HCT116 (cell line): ENCODE results near the gene OR2T10. TPM values are rescaled to one million over a fixed set of nuclear protein-coding genes. Genes with fewer than 3 reads are reported as not detected.

Experiments
- ATAC-seq: fragments of 200-7000 bp; cut with Tn5 transposase; 2 replicates; pipeline ENCODE4 v1.9.1; 2020; ENCODE audit warnings: mild to moderate bottlenecking, moderate library complexity
- BruUV-seq: library from RNA; stranded (reverse); fragments of 400-500 nt; replicated peaks from 2 replicates; lab custom pipeline; 2021; lab: Mats Ljungman, UMichigan
- CTCF ChIA-PET: fragments of 300-600 bp; sonication (Branson Sonifier 250); formaldehyde crosslinking; loops from one replicate; lab custom pipeline; 2021; ENCODE audit warnings: antibody characterized with exemption; lab: Charles Lee
- POLR2A ChIA-PET: fragments of 300-600, 350-600 bp; sonication (Branson Sonifier 250); formaldehyde crosslinking; loops from one replicate; lab custom pipeline; 2021; ENCODE audit warnings: antibody characterized with exemption; lab: Charles Lee
- RAD21 ChIA-PET, 2 experiments: fragments of 300-600 bp; sonication (Branson Sonifier 250); formaldehyde crosslinking; loops; one replicate each; lab custom pipeline; 2023; ENCODE audit warnings: low total read pairs in 2 of 2; ENCODE audit not compliant: uncharacterized antibody in 2 of 2, unreplicated experiment in 2 of 2, low non-redundant PET in 1 of 2; lab: Charles Lee
- DNase-seq: peaks from one replicate; pipeline ENCODE4 v3.0.0-alpha.2; 2010; ENCODE audit warnings: low read depth, low spot score
- H2AFZ ChIP-seq: fragments of 200-600 bp; shearing (Covaris generic), sonication (generic); 2 replicates; pipeline ENCODE4 v1.6.1; 2017; ENCODE audit warnings: low read depth, mixed run types, mixed read lengths, antibody characterized with exemption, low read length; ENCODE audit not compliant: poor library complexity, severe bottlenecking
- H3K27ac ChIP-seq: 2 replicates; pipeline ENCODE4 v1.5.1; 2012; ENCODE audit warnings: low read depth, low read length
- H3K27me3 ChIP-seq: fragments of 200-600 bp; sonication (generic); 2 replicates; pipeline ENCODE4 v1.6.1; 2016; ENCODE audit warnings: mixed run types, low read length, mixed read lengths; ENCODE audit not compliant: insufficient read depth
- H3K36me3 ChIP-seq, 2 experiments: fragments of 200-500 bp in 1 of 2; fragments of 200-600 bp in 1 of 2; sonication (Bioruptor generic) in 1 of 2; sonication (generic) in 1 of 2; 2 replicates each; pipeline versions ENCODE4 v1.5.1 to v1.6.1; 2014 to 2016; ENCODE audit warnings: low read length in 2 of 2, inconsistent platforms in 1 of 2, mixed read lengths in 1 of 2, mixed run types in 1 of 2; ENCODE audit not compliant: insufficient read depth in 2 of 2, control insufficient read depth in 1 of 2
- H3K4me1 ChIP-seq, 2 experiments: fragments of 200-600 bp in 1 of 2; sonication (generic) in 1 of 2; 2 replicates each; pipeline versions ENCODE4 v1.5.1 to v1.6.1; 2012 to 2017; ENCODE audit warnings: low read length in 2 of 2, inconsistent platforms in 1 of 2, mild to moderate bottlenecking in 1 of 2, mixed read lengths in 1 of 2, mixed run types in 1 of 2, moderate library complexity in 1 of 2; ENCODE audit not compliant: insufficient read depth in 2 of 2, control insufficient read depth in 1 of 2
- H3K4me2 ChIP-seq: fragments of 200-600 bp; sonication (generic); 2 replicates; pipeline ENCODE4 v1.6.1; 2017; ENCODE audit warnings: mixed run types, low read length, mixed read lengths
- H3K4me3 ChIP-seq, 2 experiments: fragments of 200-600 bp in 1 of 2; sonication (generic) in 1 of 2; replicated peaks in 1 of 2; 2 replicates each; pipeline ENCODE4 v1.5.1; 2011 to 2016; ENCODE audit warnings: low read length in 2 of 2, control low read depth in 1 of 2, low read depth in 1 of 2, mild to moderate bottlenecking in 1 of 2, mixed read lengths in 1 of 2, mixed run types in 1 of 2
- H3K79me2 ChIP-seq: fragments of 200-600 bp; sonication (generic); 2 replicates; pipeline ENCODE4 v1.6.1; 2017; ENCODE audit warnings: mild to moderate bottlenecking, mixed run types, low read length, moderate library complexity, mixed read lengths; ENCODE audit not compliant: insufficient read depth
- H3K9ac ChIP-seq: fragments of 200-600 bp; sonication (generic); 2 replicates; pipeline ENCODE4 v1.6.1; 2016; ENCODE audit warnings: low read length, mixed read lengths
- H3K9me2 ChIP-seq: fragments of 200-600 bp; sonication (generic), shearing (Covaris generic); 2 replicates; pipeline ENCODE4 v1.6.1; 2017; ENCODE audit warnings: mixed run types, mild to moderate bottlenecking, moderate library complexity; ENCODE audit not compliant: insufficient read depth
- H3K9me3 ChIP-seq, 2 experiments: fragments of 200-500 bp in 1 of 2; fragments of 200-600 bp in 1 of 2; sonication (Bioruptor generic) in 1 of 2; sonication (generic) in 1 of 2; 2 replicates each; pipeline ENCODE4 v1.6.1; 2014 to 2017; ENCODE audit warnings: low read length in 2 of 2, mixed read lengths in 2 of 2, inconsistent platforms in 1 of 2, low read depth in 1 of 2, mild to moderate bottlenecking in 1 of 2, mixed run types in 1 of 2, moderate library complexity in 1 of 2; ENCODE audit not compliant: control insufficient read depth in 1 of 2, insufficient read depth in 1 of 2
- H4K20me1 ChIP-seq: fragments of 200-600 bp; sonication (generic), shearing (Covaris generic); 2 replicates; pipeline ENCODE4 v1.6.1; 2017; ENCODE audit warnings: mixed run types, mild to moderate bottlenecking, moderate library complexity; ENCODE audit not compliant: insufficient read depth
- CBX3 ChIP-seq: IDR thresholded peaks from 2 replicates; pipeline ENCODE4 v1.6.1; 2012; ENCODE audit warnings: low read depth
- CEBPB ChIP-seq: IDR thresholded peaks from 2 replicates; pipeline ENCODE4 v1.6.1; 2012; ENCODE audit warnings: low read depth
- EZH2 ChIP-seq: fragments of 200-600 bp; sonication (generic); IDR thresholded peaks from 2 replicates; pipeline ENCODE4 v1.6.1; 2017; ENCODE audit warnings: antibody characterized with exemption, mixed run types
- EZH2phosphoT487 ChIP-seq: fragments of 200-600 bp; IDR thresholded peaks from 2 replicates; pipeline ENCODE4 v1.6.1; 2018; ENCODE audit warnings: antibody characterized with exemption, borderline replicate concordance
- FOSL1 ChIP-seq: IDR thresholded peaks from 2 replicates; pipeline ENCODE4 v1.6.1; 2012; ENCODE audit warnings: low read depth
- JUND ChIP-seq: IDR thresholded peaks from 2 replicates; pipeline ENCODE4 v1.6.1; 2012
- MAX ChIP-seq: IDR thresholded peaks from 2 replicates; pipeline ENCODE4 v1.6.1; 2012
- POLR2A ChIP-seq: IDR thresholded peaks from 2 replicates; pipeline ENCODE4 v1.7.0; 2011; ENCODE audit warnings: borderline replicate concordance; ENCODE audit not compliant: insufficient read depth, insufficient read length; ENCODE audit errors: extremely low read depth
- POLR2AphosphoS5 ChIP-seq: IDR thresholded peaks from 2 replicates; pipeline ENCODE4 v1.6.1; 2011; ENCODE audit warnings: mild to moderate bottlenecking, low read depth, low read length, moderate library complexity
- RAD21 ChIP-seq: IDR thresholded peaks from 2 replicates; pipeline ENCODE4 v1.6.1; 2012; ENCODE audit warnings: low read depth, mild to moderate bottlenecking
- TCF7L2 ChIP-seq: IDR thresholded peaks from 2 replicates; pipeline ENCODE4 v1.7.0; 2011; ENCODE audit warnings: borderline replicate concordance, inconsistent platforms; ENCODE audit not compliant: insufficient read depth, insufficient read length; ENCODE audit errors: extremely low read depth
- ZFX ChIP-seq: fragments of 450-650 bp; IDR thresholded peaks from 2 replicates; pipeline ENCODE4 v1.6.1; 2017
- intact Hi-C: fragments of 100-400 bp; cut with micrococcal nuclease; formaldehyde crosslinking; loops from 2 replicates; pipeline ENCODE4 v1.10.0; 2022
- total RNA-seq: library from RNA; stranded (reverse); gene quantifications from one replicate; pipeline ENCODE4 v1.2.1, GENCODE V29; 2021; ENCODE audit not compliant: unreplicated experiment
- TF ChIP-seq, protein P1 (sequence below), 3 experiments: fragments of 200-600 bp in 1 of 3; sonication (generic) in 1 of 3; IDR thresholded peaks in 2 of 3; conservative IDR thresholded peaks in 1 of 3; 2 replicates each; pipeline ENCODE4 v1.5.1; 2012 to 2017; ENCODE audit warnings: low read depth in 2 of 3, low read length in 2 of 3, antibody characterized with exemption in 1 of 3, borderline replicate concordance in 1 of 3, control low read depth in 1 of 3, mild to moderate bottlenecking in 1 of 3, mixed read lengths in 1 of 3, mixed run types in 1 of 3, moderate library complexity in 1 of 3; ENCODE audit not compliant: insufficient read depth in 1 of 3
- TF ChIP-seq, protein P2 (sequence below): IDR thresholded peaks from 2 replicates; pipeline ENCODE4 v1.6.1; 2011; ENCODE audit warnings: mild to moderate bottlenecking, low read length, moderate library complexity; ENCODE audit not compliant: insufficient replicate concordance; ENCODE audit errors: extremely low read depth

Gene OR2T10
- total RNA-seq, 1 experiment from 2014 or later: not detected

GRCh38 chr1:248618878-248619277, 21.4 kb upstream of the OR2T10 start:
- H3K9me3 ChIP-seq: no peaks in the 10 kb centered on the region
- no TSS peak for BruUV-seq
- H3K36me3 ChIP-seq: no peaks in the 10 kb centered on the region
- H3K27ac ChIP-seq: no peak overlapping the region
- ATAC-seq (peak; percentile 70), DNase-seq (peak; percentile 21)
- POLR2A ChIA-PET: no interaction called here
- H3K79me2 ChIP-seq: no peaks in the 10 kb centered on the region
- no peak overlapping the region for H3K9ac ChIP-seq
- H2AFZ ChIP-seq: no peak overlapping the region
- intact Hi-C loops: no loop called here
- no peak overlapping the region for H3K4me2 ChIP-seq
- H3K4me3 ChIP-seq: no peak overlapping the region
- TF ChIP-seq, protein P1, sequence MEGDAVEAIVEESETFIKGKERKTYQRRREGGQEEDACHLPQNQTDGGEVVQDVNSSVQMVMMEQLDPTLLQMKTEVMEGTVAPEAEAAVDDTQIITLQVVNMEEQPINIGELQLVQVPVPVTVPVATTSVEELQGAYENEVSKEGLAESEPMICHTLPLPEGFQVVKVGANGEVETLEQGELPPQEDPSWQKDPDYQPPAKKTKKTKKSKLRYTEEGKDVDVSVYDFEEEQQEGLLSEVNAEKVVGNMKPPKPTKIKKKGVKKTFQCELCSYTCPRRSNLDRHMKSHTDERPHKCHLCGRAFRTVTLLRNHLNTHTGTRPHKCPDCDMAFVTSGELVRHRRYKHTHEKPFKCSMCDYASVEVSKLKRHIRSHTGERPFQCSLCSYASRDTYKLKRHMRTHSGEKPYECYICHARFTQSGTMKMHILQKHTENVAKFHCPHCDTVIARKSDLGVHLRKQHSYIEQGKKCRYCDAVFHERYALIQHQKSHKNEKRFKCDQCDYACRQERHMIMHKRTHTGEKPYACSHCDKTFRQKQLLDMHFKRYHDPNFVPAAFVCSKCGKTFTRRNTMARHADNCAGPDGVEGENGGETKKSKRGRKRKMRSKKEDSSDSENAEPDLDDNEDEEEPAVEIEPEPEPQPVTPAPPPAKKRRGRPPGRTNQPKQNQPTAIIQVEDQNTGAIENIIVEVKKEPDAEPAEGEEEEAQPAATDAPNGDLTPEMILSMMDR (IDR thresholded peaks at IDR 0.05 in 2 of 3, conservative IDR thresholded peaks at IDR 0.05 in 1 of 3; ENCODE audit: borderline replicate concordance in 1 of 3, insufficient read depth in 1 of 3, low read depth in 2 of 3, low read length in 2 of 3): peak; percentile 40 to 75 (median 63); a peak in 5 of 6 replicates
- no peak for TF ChIP-seq CBX3
- no peak for TF ChIP-seq POLR2AphosphoS5
- peak; percentile 59 for TF ChIP-seq RAD21
- no peak for TF ChIP-seq MAX
- no peaks in the 10 kb centered on the region for H4K20me1 ChIP-seq
- CTCF ChIA-PET: no interaction called here
- H3K4me1 ChIP-seq: no peaks in the 10 kb centered on the region
- H3K9me2 ChIP-seq: no peaks in the 10 kb centered on the region
- RAD21 ChIA-PET: no interaction called here
- H3K27me3 ChIP-seq: no peaks in the 10 kb centered on the region

GRCh38 chr1:248618119-248618518, 20.6 kb upstream of the OR2T10 start:
- DNase-seq (no peak), ATAC-seq (no peak)
- Histone ChIP-seq H3K27me3 (no peaks in the 10 kb centered on the region), H3K4me2 (no peak overlapping the region), H3K36me3 (no peaks in the 10 kb centered on the region), H4K20me1 (no peaks in the 10 kb centered on the region), H3K9me3 (no peaks in the 10 kb centered on the region), H3K79me2 (no peaks in the 10 kb centered on the region), H3K9ac (no peak overlapping the region), H3K4me3 (no peak overlapping the region), H3K4me1 (no peaks in the 10 kb centered on the region), H3K9me2 (no peaks in the 10 kb centered on the region), H3K27ac (no peak overlapping the region), H2AFZ (no peak overlapping the region)
- POLR2A ChIA-PET: no interaction called here
- CTCF ChIA-PET: no interaction called here
- RAD21 ChIA-PET: no interaction called here
- intact Hi-C loops: no loop called here
- no TSS peak for BruUV-seq
- TF ChIP-seq EZH2phosphoT487: no peak
- no peak for TF ChIP-seq RAD21
- TF ChIP-seq JUND: no peak
- no peak for TF ChIP-seq FOSL1
- TF ChIP-seq TCF7L2: no peak
- TF ChIP-seq, protein P2, sequence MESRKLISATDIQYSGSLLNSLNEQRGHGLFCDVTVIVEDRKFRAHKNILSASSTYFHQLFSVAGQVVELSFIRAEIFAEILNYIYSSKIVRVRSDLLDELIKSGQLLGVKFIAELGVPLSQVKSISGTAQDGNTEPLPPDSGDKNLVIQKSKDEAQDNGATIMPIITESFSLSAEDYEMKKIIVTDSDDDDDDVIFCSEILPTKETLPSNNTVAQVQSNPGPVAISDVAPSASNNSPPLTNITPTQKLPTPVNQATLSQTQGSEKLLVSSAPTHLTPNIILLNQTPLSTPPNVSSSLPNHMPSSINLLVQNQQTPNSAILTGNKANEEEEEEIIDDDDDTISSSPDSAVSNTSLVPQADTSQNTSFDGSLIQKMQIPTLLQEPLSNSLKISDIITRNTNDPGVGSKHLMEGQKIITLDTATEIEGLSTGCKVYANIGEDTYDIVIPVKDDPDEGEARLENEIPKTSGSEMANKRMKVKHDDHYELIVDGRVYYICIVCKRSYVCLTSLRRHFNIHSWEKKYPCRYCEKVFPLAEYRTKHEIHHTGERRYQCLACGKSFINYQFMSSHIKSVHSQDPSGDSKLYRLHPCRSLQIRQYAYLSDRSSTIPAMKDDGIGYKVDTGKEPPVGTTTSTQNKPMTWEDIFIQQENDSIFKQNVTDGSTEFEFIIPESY: no peak
- TF ChIP-seq CEBPB: no peak
- TF ChIP-seq CBX3: no peak
- no peak for TF ChIP-seq POLR2A
- no peak for TF ChIP-seq EZH2
- TF ChIP-seq, protein P1 (IDR thresholded peaks at IDR 0.05 in 2 of 3, conservative IDR thresholded peaks at IDR 0.05 in 1 of 3; ENCODE audit: borderline replicate concordance in 1 of 3, insufficient read depth in 1 of 3, low read depth in 2 of 3, low read length in 2 of 3): no peak
- no peak for TF ChIP-seq POLR2AphosphoS5
- TF ChIP-seq ZFX: no peak
